B cell (primary cell): ENCODE data around the gene DCHS1. TPM values are rescaled to one million over a fixed set of nuclear protein-coding genes. Genes with fewer than 3 reads are reported as not detected.
A peak's percentile ranks its signal among the peaks of the same experiment; 100 is the strongest.

Experiments used
- ATAC-seq: fragments of 200-7000 bp; cut with Tn5 transposase; one replicate; pipeline ENCODE4 v1.10.0; 2021; ENCODE audit warnings: low read depth, mild to moderate bottlenecking, moderate number of reproducible peaks, moderate library complexity
- CTCF ChIA-PET: fragments of 350-600 bp; sonication (Branson Sonifier 250); formaldehyde crosslinking; loops from one replicate; lab custom pipeline; 2021; ENCODE audit warnings: antibody characterized with exemption, inconsistent platforms; lab: Charles Lee
- POLR2A ChIA-PET: fragments of 350-600 bp; sonication (Branson Sonifier 250); formaldehyde crosslinking; loops from one replicate; lab custom pipeline; 2021; ENCODE audit warnings: antibody characterized with exemption; lab: Charles Lee
- DNase-seq: peaks from one replicate; pipeline ENCODE4 v3.0.0; 2013
- H2AFZ ChIP-seq: 2 replicates; pipeline ENCODE4 v1.6.1; 2012; ENCODE audit warnings: mild to moderate bottlenecking, low read depth, low read length; ENCODE audit not compliant: insufficient read depth, poor library complexity, severe bottlenecking
- H3K27ac ChIP-seq, 2 donors: 1 replicate in 1 of 2; 2 replicates in 1 of 2; pipeline ENCODE4 v1.5.1; 2012 to 2013; ENCODE audit warnings: low read length in 2 of 2, mild to moderate bottlenecking in 2 of 2, moderate library complexity in 1 of 2
- H3K27me3 ChIP-seq, 4 experiments: fragments of 200-600 bp in 1 of 4; sonication (generic) in 1 of 4; replicated peaks in 1 of 4; 1 replicate in 2 of 4; 2 replicates in 2 of 4; pipeline versions ENCODE4 v1.6.1 to v1.7.0; 2013 to 2016; ENCODE audit warnings: low read length in 3 of 4, mild to moderate bottlenecking in 2 of 4, mixed read lengths in 1 of 4, moderate library complexity in 1 of 4; ENCODE audit not compliant: insufficient read depth in 4 of 4, control insufficient read depth in 3 of 4; ENCODE audit errors: control extremely low read depth in 1 of 4
- H3K36me3 ChIP-seq, 2 experiments: replicated peaks in 1 of 2; 1 replicate in 1 of 2; 2 replicates in 1 of 2; pipeline versions ENCODE4 v1.6.1 to v1.7.1; 2013; ENCODE audit warnings: low read length in 1 of 2; ENCODE audit not compliant: insufficient read depth in 2 of 2, control insufficient read depth in 1 of 2; ENCODE audit errors: control extremely low read depth in 1 of 2, extremely low read depth in 1 of 2
- H3K4me1 ChIP-seq, 2 donors: fragments of 200-600 bp in 1 of 2; sonication (generic) in 1 of 2; 1 replicate in 1 of 2; 2 replicates in 1 of 2; pipeline versions ENCODE4 v1.5.1 to v1.6.1; 2013 to 2017; ENCODE audit warnings: low read length in 2 of 2; ENCODE audit not compliant: control insufficient read depth in 2 of 2, insufficient read depth in 2 of 2
- H3K4me2 ChIP-seq: replicated peaks from 2 replicates; pipeline ENCODE3; 2012; ENCODE audit warnings: mild to moderate bottlenecking, low read depth, low read length; ENCODE audit not compliant: poor library complexity, severe bottlenecking
- H3K4me3 ChIP-seq, 5 experiments: fragments of 200-600 bp in 1 of 5; sonication (generic) in 1 of 5; 1 replicate in 3 of 5; 2 replicates in 2 of 5; pipeline versions ENCODE4 v1.5.1 to v1.7.0; 2011 to 2016; ENCODE audit warnings: low read length in 4 of 5, mild to moderate bottlenecking in 4 of 5, low read depth in 2 of 5, control low read depth in 1 of 5, moderate library complexity in 1 of 5; ENCODE audit not compliant: insufficient read depth in 1 of 5; ENCODE audit errors: control extremely low read depth in 1 of 5, extremely low read depth in 1 of 5
- H3K79me2 ChIP-seq: fragments of 200-600 bp; sonication (generic); one replicate; pipeline ENCODE4 v1.6.0; 2016; ENCODE audit warnings: low read length; ENCODE audit not compliant: control insufficient read depth, insufficient read depth
- H3K9ac ChIP-seq: fragments of 200-600 bp; sonication (generic); 2 replicates; pipeline ENCODE4 v1.6.1; 2017; ENCODE audit warnings: mild to moderate bottlenecking, low read length, moderate library complexity
- H3K9me3 ChIP-seq, 3 donors: one replicate each; pipeline versions ENCODE4 v1.6.1 to v1.7.1; 2013; ENCODE audit warnings: low read length in 2 of 3; ENCODE audit not compliant: control insufficient read depth in 2 of 3, insufficient read depth in 1 of 3; ENCODE audit errors: control extremely low read depth in 1 of 3
- H4K20me1 ChIP-seq: 2 replicates; pipeline ENCODE4 v1.6.0; 2012; ENCODE audit warnings: mild to moderate bottlenecking, low read length; ENCODE audit not compliant: insufficient read depth, control insufficient read depth, poor library complexity, severe bottlenecking
- H3K27ac Mint-ChIP-seq: one replicate; pipeline ENCODE4 v1.8.0; 2021; ENCODE audit warnings: mixed read lengths
- H3K27me3 Mint-ChIP-seq: one replicate; pipeline ENCODE4 v1.8.0; 2021; ENCODE audit warnings: mixed read lengths
- H3K4me1 Mint-ChIP-seq: one replicate; pipeline ENCODE4 v1.8.0; 2021; ENCODE audit warnings: mixed read lengths
- H3K4me3 Mint-ChIP-seq: one replicate; pipeline ENCODE4 v1.8.0; 2021; ENCODE audit warnings: mixed read lengths
- H3K9me3 Mint-ChIP-seq: one replicate; pipeline ENCODE4 v1.8.0; 2022; ENCODE audit warnings: mixed read lengths; ENCODE audit not compliant: insufficient read depth
- CTCF ChIP-seq: fragments of 200-600 bp; IDR thresholded peaks from one replicate; pipeline ENCODE4 v1.8.0; 2022; ENCODE audit warnings: antibody characterized with exemption, mild to moderate bottlenecking
- EZH2 ChIP-seq: IDR thresholded peaks from 2 replicates; pipeline ENCODE4 v1.6.1; 2012; ENCODE audit warnings: borderline replicate concordance, low read depth, mild to moderate bottlenecking, moderate library complexity, low read length; ENCODE audit not compliant: insufficient read depth, poor library complexity, severe bottlenecking
- WGBS: methylation state at CpG from one replicate; pipeline ENCODE4 v1.1.5; 2013; ENCODE audit warnings: missing lambda C conversion rate; ENCODE audit not compliant: insufficient coverage; 5-methylcytosine and 5-hydroxymethylcytosine counted together
- intact Hi-C: fragments of 100-400 bp; cut with micrococcal nuclease; formaldehyde crosslinking; loops from one replicate; pipeline ENCODE4 v1.10.0; 2022
- polyA plus RNA-seq: library from polyadenylated mRNA; depleted of rRNA; stranded (reverse); fragments of >200 nt; gene quantifications from 2 replicates; pipeline ENCODE4 v1.2.3, GENCODE V29; 2012
- total RNA-seq, 2 donors: library from RNA; stranded (reverse); fragments of 120-200 nt in 1 of 2; gene quantifications; 1 replicate in 1 of 2; 2 replicates in 1 of 2; pipeline versions ENCODE4 v1.2.3 to v1.2.4, GENCODE V29; 2013 to 2022

The DCHS1 gene
- total and polyA plus RNA-seq, 2 donors (not counting 1 experiment from before 2014, with no cell fraction given), result 0.31 to 0.84 TPM

GRCh38 chr11:6615882-6616585 lies 39.6 kb downstream of the DCHS1 start:
- no peaks in the 10 kb centered on the region for H3K27me3 ChIP-seq
- H3K4me1 ChIP-seq, result peaks cover 30 to 48% of the 10 kb centered on the region in 2 donors
- no peak overlapping the region for H3K4me3 ChIP-seq
- H3K9me3 Mint-ChIP-seq, result no peaks in the 10 kb centered on the region
- peaks cover 0 to 39% of the 10 kb centered on the region in 2 experiments for H3K36me3 ChIP-seq
- DNase-seq (no peak), ATAC-seq (no peak)
- H3K79me2 ChIP-seq, result peaks cover 41% of the 10 kb centered on the region
- no peak overlapping the region for H3K27ac ChIP-seq
- intact Hi-C loops, result no loop called here
- TF ChIP-seq EZH2, result no peak
- no peak for TF ChIP-seq CTCF
- H3K4me1 Mint-ChIP-seq, result peaks cover 18% of the 10 kb centered on the region
- H3K4me2 ChIP-seq, result no peak overlapping the region
- 94% methylated on average over 8 of the region's 9 CpGs for WGBS
- H3K9ac ChIP-seq, result no peak overlapping the region
- CTCF ChIA-PET, result interaction anchor here (4.7 kb wide), 1 partner anchor 67 kb away, joined by 35 read pairs; the partner anchor contains the start of gene MRPL17
- H4K20me1 ChIP-seq, result no peaks in the 10 kb centered on the region
- no peak overlapping the region for H2AFZ ChIP-seq
- peak overlapping the region; percentile 11 for H3K4me3 Mint-ChIP-seq
- no peaks in the 10 kb centered on the region for H3K27me3 Mint-ChIP-seq
- no peaks in the 10 kb centered on the region for H3K9me3 ChIP-seq
- H3K27ac Mint-ChIP-seq, result peak overlapping the region; percentile 54
- POLR2A ChIA-PET, result no interaction called here

GRCh38 chr11:6615046-6615445 lies 40.6 kb downstream of the DCHS1 start:
- Histone ChIP-seq H3K9ac (no peak overlapping the region), H3K4me2 (no peak overlapping the region), H2AFZ (no peak overlapping the region), H3K27ac (no peak overlapping the region), H3K4me1 (peaks cover 32 to 46% of the 10 kb centered on the region in 2 donors), H4K20me1 (no peaks in the 10 kb centered on the region), H3K36me3 (peaks cover 0 to 49% of the 10 kb centered on the region in 2 experiments), H3K27me3 (no peaks in the 10 kb centered on the region), H3K79me2 (peaks cover 41% of the 10 kb centered on the region), H3K9me3 (no peaks in the 10 kb centered on the region), H3K4me3 (no peak overlapping the region)
- no peak for DNase-seq
- WGBS, result 100% methylated on average over 3 of the region's 5 CpGs
- no peak for ATAC-seq
- intact Hi-C loops, result no loop called here
- TF ChIP-seq CTCF, result no peak
- no peak for TF ChIP-seq EZH2
- Mint-ChIP-seq H3K27ac (peak overlapping the region; percentile 54), H3K4me1 (peaks cover 24% of the 10 kb centered on the region), H3K27me3 (no peaks in the 10 kb centered on the region), H3K4me3 (no peak overlapping the region), H3K9me3 (no peaks in the 10 kb centered on the region)
- CTCF ChIA-PET, result no interaction called here
- POLR2A ChIA-PET, result no interaction called here
